Mesendoderm (in vitro differentiated cells): Measurements from ENCODE around the gene OR52A5.

Experiments used
- DNase-seq: peaks from one replicate; pipeline ENCODE4 v3.0.0; 2013
- H2AK5ac ChIP-seq: 2 replicates; pipeline ENCODE4 v1.6.1; 2013; ENCODE audit warnings: low read length, inconsistent platforms
- H2BK120ac ChIP-seq: 2 replicates; pipeline ENCODE4 v1.6.1; 2013; ENCODE audit warnings: low read depth, mild to moderate bottlenecking, low read length, moderate library complexity, mixed read lengths
- H2BK15ac ChIP-seq: replicated peaks from 2 replicates; pipeline ENCODE4 v1.6.1; 2013; ENCODE audit warnings: low read depth, mild to moderate bottlenecking, moderate library complexity
- H2BK5ac ChIP-seq: 2 replicates; pipeline ENCODE4 v1.6.1; 2013; ENCODE audit warnings: low read length, inconsistent platforms
- H3K18ac ChIP-seq: 2 replicates; pipeline ENCODE4 v1.6.1; 2013; ENCODE audit warnings: mild to moderate bottlenecking, low read length, mixed read lengths
- H3K23ac ChIP-seq: one replicate; pipeline ENCODE4 v1.6.1; 2013; ENCODE audit warnings: low read length
- H3K27ac ChIP-seq: 2 replicates; pipeline ENCODE4 v1.5.1; 2013; ENCODE audit warnings: low read depth, mild to moderate bottlenecking, inconsistent platforms, low read length, moderate library complexity
- H3K27me3 ChIP-seq: 2 replicates; pipeline ENCODE4 v1.6.1; 2013; ENCODE audit warnings: low read length, control low read depth, mild to moderate bottlenecking, inconsistent platforms; ENCODE audit not compliant: insufficient read depth, poor library complexity
- H3K36me3 ChIP-seq: 2 replicates; pipeline ENCODE4 v1.6.1; 2013; ENCODE audit warnings: low read length, inconsistent platforms; ENCODE audit not compliant: control insufficient read depth, insufficient read depth
- H3K4ac ChIP-seq: one replicate; pipeline ENCODE4 v1.6.1; 2013; ENCODE audit warnings: low read depth, mild to moderate bottlenecking, low read length, moderate library complexity
- H3K4me1 ChIP-seq: 2 replicates; pipeline ENCODE4 v1.6.1; 2013; ENCODE audit warnings: low read depth, low read length, inconsistent platforms; ENCODE audit not compliant: control insufficient read depth
- H3K4me2 ChIP-seq: 2 replicates; pipeline ENCODE4 v1.6.1; 2013; ENCODE audit warnings: low read length
- H3K4me3 ChIP-seq: 2 replicates; pipeline ENCODE4 v1.5.1; 2013; ENCODE audit warnings: mild to moderate bottlenecking, low read length
- H3K56ac ChIP-seq: one replicate; pipeline ENCODE4 v1.6.1; 2013; ENCODE audit warnings: low read length
- H3K79me1 ChIP-seq: 2 replicates; pipeline ENCODE4 v1.6.1; 2013; ENCODE audit warnings: low read length, inconsistent platforms
- H3K79me2 ChIP-seq: 2 replicates; pipeline ENCODE4 v1.6.1; 2013; ENCODE audit warnings: mild to moderate bottlenecking, low read length; ENCODE audit not compliant: control insufficient read depth, insufficient read depth
- H3K9ac ChIP-seq: 2 replicates; pipeline ENCODE4 v1.6.1; 2013; ENCODE audit warnings: low read length, inconsistent platforms
- H4K5ac ChIP-seq: one replicate; pipeline ENCODE4 v1.6.1; 2013; ENCODE audit warnings: low read length
- H4K8ac ChIP-seq: one replicate; pipeline ENCODE4 v1.6.1; 2013; ENCODE audit warnings: low read depth, mild to moderate bottlenecking, control low read depth, low read length, moderate library complexity
- WGBS: extraction: QIAGEN DNeasy Blood & Tissue Kit; methylation state at CpG from one replicate; pipeline ENCODE4 v1.1.7; 2013; ENCODE audit warnings: low lambda C conversion rate, missing lambda C conversion rate; ENCODE audit not compliant: insufficient coverage; ENCODE audit errors: extremely low coverage; 5-methylcytosine and 5-hydroxymethylcytosine counted together

The OR52A5 gene

DNA sequence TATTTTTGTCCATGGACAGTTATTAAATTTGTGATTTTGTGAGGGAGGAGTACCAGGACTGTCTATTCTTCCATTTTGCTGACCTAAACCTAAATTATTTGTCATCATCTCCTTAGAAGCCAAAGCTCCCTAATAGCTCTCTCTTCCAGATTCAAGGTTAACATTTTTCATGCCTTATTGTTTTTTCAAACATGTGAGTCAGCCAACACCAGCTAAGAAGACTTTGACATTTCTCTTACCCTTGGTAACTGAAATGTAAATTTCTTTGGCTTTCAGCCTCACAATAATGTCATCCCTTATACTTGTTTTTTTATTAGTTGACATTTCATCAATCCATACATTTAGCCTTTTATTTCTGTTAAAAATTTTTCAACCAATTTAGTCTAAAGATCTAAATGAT, 49.6 kb downstream of the OR52A5 start:
- Histone ChIP-seq H3K4me3 (no peak overlapping the region), H4K5ac (no peak overlapping the region), H3K23ac (no peak overlapping the region), H2AK5ac (no peak overlapping the region), H2BK5ac (no peak overlapping the region), H3K4me1 (no peaks in the 10 kb centered on the region), H3K9ac (no peak overlapping the region), H3K18ac (no peak overlapping the region), H3K79me1 (no peaks in the 10 kb centered on the region), H3K27ac (no peak overlapping the region), H3K4ac (no peak overlapping the region), H2BK120ac (no peak overlapping the region), H2BK15ac (no peak overlapping the region), H3K4me2 (no peak overlapping the region), H3K36me3 (no peaks in the 10 kb centered on the region), H3K27me3 (no peaks in the 10 kb centered on the region), H3K79me2 (no peaks in the 10 kb centered on the region), H3K56ac (no peak overlapping the region), H4K8ac (no peak overlapping the region)
- no peak for DNase-seq

DNA sequence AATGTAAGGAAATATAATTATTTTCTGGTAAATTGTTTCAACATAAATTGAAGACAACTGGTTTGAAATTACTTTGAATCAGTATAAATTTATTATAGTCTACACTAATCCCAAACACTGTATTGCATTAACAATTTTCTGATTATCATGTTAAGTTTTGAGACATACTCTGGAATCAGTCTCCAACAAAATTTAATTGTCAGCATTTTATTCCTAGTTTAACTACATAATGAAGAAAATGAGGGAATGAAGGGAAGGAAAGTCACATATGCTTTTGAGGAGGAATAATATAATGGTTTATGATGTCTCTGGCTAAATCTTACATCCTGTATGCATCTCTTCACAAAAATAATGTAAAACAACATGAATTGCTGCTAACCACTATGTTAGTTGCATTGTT, 54.6 kb downstream of the OR52A5 start:
- Histone ChIP-seq H2BK15ac (no peak overlapping the region), H3K4me1 (no peaks in the 10 kb centered on the region), H3K18ac (no peak overlapping the region), H2BK5ac (no peak overlapping the region), H3K27me3 (no peaks in the 10 kb centered on the region), H3K4me3 (no peak overlapping the region), H3K79me2 (no peaks in the 10 kb centered on the region), H3K56ac (no peak overlapping the region), H3K23ac (no peak overlapping the region), H3K4me2 (no peak overlapping the region), H4K5ac (no peak overlapping the region), H3K9ac (no peak overlapping the region), H3K36me3 (no peaks in the 10 kb centered on the region), H2AK5ac (no peak overlapping the region), H3K79me1 (no peaks in the 10 kb centered on the region), H3K27ac (no peak overlapping the region), H4K8ac (no peak overlapping the region), H3K4ac (no peak overlapping the region), H2BK120ac (no peak overlapping the region)
- no peak for DNase-seq

DNA sequence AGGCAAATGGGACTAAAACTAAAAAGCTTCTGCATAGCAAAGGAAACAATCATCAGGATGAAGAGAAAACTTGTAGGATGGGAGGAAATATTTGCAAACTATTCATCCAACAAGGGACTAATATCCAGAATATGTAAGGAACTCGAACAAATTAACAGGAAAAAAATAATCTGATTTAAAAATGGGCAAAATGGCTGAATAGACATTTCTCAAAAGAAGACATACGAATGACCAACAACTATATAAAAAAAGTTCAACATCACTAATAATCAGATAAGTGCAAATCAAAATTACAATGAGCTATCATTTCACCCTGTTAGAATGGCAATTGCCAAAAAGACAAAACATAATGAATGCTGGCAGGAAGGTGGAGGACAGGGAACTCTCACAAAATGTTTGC, 56.8 kb downstream of the OR52A5 start:
- Histone ChIP-seq H3K4me3 (no peak overlapping the region), H3K4ac (no peak overlapping the region), H3K9ac (no peak overlapping the region), H3K23ac (no peak overlapping the region), H2BK120ac (no peak overlapping the region), H3K4me1 (no peaks in the 10 kb centered on the region), H2BK15ac (no peak overlapping the region), H3K27me3 (no peaks in the 10 kb centered on the region), H2BK5ac (no peak overlapping the region), H3K79me2 (no peaks in the 10 kb centered on the region), H3K36me3 (no peaks in the 10 kb centered on the region), H3K56ac (no peak overlapping the region), H4K8ac (no peak overlapping the region), H3K79me1 (no peaks in the 10 kb centered on the region), H3K18ac (no peak overlapping the region), H3K27ac (no peak overlapping the region), H3K4me2 (no peak overlapping the region), H4K5ac (no peak overlapping the region), H2AK5ac (no peak overlapping the region)
- no CpG with 5 or more reads among the region's 2 CpGs for WGBS
- no peak for DNase-seq
